Stimulated activated CD8-positive, alpha-beta memory T cell treated with anti-CD3 and anti-CD28 coated beads, Interleukin-7, amount 100 ng/mL, for 4 hours (primary cell): ENCODE results near the gene ITGA6.
"Not testable (repeated sequence)": the region's sequence is repeated elsewhere in the genome, so short reads cannot be mapped to it uniquely, and the experiment has no call there.

Experiments used
- DNase-seq, 2 donors: peaks; one replicate each; pipeline ENCODE4 v3.0.0-alpha.2; 2020; ENCODE audit warnings: low read depth in 2 of 2

Gene ITGA6

DNA sequence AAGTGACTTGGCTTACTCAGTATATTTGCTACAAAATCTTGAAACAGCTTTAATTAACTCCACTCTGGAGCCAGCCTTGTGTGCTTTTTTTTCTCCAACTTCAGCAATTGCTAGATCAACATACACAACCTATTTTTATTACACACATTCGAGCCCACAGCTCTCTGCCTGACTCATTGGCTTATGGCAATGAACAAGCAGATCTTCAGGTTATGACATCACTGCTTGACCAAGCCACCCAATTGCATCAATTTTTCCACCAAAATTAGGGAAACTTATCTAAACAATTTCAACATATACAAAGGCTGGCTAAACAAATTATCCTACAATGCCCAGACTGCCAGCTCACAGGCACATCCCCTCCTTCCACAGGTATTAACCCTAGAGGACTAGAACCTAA, 88.9 kb downstream of the ITGA6 start:
- DNase-seq, result no peak

DNA sequence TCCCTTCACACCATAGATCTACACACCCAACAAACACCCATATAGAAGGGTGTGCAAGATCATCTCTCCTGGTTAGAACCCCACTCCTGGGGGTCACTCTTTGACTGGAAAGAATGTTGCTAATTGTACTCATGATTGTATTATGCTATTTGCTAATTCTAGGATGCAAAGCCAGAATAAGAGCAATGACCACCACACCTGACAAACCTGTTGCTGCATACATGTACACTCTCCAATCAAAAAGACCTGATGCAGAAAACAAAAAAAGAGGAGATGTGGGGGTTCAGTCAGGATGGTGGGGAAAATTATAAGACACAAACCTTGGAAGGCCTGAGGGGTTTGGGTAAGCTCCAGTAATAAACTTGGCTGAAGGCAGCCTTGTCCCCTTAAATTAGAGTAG, 91.6 kb downstream of the ITGA6 start:
- no peak for DNase-seq

DNA sequence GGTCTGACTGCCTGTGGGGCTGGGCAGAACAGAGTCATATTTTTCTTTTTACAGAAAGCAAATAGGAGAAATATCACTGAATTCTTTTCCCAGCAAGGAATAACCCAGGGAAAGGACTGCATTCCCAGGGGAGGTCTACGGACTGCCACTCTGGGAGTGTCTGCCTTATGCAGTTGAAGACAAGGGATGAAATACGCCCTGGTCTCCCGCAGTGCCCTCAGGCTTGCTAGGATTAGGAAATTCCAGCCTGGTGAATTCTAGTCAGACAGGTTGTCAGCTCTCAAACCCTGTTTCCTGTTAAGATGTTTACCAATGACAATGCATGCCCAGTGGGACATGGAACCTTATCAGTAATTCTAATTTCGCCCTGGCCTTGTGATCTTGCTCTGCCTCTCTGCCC, 98.2 kb downstream of the ITGA6 start:
- DNase-seq, result no peak

DNA sequence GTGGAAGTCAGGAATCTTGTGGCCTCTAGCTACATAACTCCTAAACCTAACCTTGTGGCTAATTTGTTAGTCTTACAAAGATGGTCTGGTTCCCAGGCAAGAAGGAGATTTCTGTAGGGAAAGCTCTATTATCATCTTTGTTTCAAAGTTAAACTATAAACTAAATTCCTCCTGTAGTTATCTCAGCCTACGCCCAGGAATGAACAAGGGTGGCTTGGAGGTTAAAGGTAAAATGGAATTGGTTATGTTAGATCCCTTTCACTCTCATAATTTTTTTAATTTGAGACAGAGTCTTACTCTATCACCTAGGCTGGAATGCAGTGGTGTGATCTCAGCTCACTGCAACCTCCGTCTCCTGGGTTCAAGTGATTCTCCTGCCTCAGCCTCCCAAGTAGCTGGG, 103.9 kb downstream of the ITGA6 start:
- DNase-seq, result no peak

- not testable (repeated sequence) for DNase-seq
Measured at GRCh38 chr2:172532461-172532860, 105.1 kb downstream of the ITGA6 start.

- DNase-seq, result no peak
Measured at GRCh38 chr2:172533687-172534086, 106.3 kb downstream of the ITGA6 start.

DNA sequence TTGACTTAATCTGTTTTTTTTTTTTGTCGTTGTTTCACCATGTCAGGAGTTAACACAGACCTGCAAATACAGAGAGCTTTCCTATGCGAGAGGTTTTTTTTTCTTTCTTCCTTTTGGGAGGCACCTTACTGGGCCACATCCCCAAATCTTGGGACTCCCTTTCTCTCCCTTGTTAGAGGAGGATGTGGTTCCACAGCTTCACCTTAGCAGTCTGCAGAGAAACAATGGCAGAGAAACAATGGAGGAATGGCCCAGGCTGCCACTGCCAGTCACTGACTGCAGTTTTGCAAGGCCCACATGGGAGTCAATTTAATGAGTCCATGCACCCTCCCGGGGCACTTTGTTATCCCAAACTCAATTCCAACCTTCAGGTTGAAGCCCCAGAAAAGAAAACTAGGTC, 107.7 kb downstream of the ITGA6 start:
- DNase-seq, result no peak

DNA sequence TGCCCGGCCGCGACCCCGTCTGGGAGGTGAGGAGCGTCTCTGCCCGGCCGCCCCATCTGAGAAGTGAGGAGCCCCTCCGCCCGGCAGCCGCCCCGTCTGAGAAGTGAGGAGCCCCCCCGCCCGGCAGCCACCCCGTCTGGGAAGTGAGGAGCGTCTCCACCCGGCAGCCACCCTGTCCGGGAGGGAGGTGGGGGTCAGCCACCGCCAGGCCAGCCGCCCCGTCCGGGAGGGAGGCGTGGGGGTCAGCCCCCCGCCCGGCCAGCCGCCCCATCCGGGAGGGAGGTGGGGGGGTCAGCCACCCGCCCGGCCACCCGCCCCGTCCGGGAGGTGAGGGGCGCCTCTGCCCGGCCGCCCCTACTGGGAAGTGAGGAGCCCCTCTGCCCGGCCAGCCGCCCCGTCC, 110.5 kb downstream of the ITGA6 start:
- not testable (repeated sequence) for DNase-seq

GRCh38 chr2:172539767-172540166, 112.4 kb downstream of the ITGA6 start:
- no peak for DNase-seq

DNA sequence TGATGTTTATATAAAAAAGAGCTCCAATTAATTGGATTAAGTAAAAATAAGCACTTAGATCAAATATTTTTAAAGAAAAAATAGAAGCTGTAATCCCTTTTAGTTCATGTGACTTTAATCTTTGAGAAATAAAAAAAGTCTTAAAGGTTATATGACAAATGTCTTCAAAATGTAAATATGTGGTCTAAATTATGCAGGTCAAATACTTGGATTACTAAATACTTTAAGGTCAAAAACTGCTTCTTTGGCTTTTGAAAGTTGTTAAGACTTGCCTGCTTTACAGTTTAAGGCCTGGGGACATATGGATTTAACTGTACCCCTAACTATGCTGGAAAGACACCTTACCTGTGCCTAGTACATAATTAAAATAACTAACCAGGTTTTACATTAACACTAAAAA, 113.0 kb downstream of the ITGA6 start:
- DNase-seq, result no peak

- DNase-seq, result no peak
Measured at GRCh38 chr2:172545408-172546075, 118.2 kb downstream of the ITGA6 start.

DNA sequence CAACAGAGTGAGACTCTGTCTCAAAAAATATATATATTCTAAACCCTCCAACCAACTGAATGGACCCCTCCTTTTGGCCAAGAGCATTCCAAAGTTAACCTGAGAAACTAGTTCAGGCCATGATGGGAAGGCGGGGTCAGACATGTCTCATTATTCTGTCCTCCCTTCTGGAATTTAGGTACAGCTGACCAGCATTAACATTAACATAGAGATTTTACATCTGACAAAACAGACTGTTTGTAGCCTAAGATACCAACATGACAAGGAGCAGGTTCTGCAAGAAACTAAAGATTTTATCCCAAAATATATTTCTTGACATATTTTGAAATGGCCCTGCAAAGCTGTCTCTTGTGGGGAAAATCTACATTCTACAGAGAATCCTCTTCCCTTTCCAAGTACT, 121.7 kb downstream of the ITGA6 start:
- no peak for DNase-seq

DNA sequence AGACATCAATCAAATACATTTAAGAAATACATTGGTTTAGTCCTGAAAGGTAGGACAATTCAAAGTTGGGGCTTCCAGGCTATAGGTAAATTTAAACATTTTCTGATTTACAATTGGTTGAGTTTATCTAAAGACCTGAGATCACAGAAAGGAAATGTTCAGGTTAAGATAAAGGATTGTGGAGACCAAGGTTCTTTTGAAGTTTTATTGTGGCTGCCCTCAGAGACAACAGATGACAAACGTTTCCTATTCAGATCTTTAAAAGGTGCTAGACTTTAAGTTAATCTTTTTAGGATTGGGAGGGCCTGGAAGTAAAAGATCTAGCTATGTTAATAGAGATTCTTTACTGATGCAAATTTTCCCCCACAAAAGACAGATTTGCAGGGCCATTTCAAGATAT, 122.4 kb downstream of the ITGA6 start:
- DNase-seq, result not testable (repeated sequence)

DNA sequence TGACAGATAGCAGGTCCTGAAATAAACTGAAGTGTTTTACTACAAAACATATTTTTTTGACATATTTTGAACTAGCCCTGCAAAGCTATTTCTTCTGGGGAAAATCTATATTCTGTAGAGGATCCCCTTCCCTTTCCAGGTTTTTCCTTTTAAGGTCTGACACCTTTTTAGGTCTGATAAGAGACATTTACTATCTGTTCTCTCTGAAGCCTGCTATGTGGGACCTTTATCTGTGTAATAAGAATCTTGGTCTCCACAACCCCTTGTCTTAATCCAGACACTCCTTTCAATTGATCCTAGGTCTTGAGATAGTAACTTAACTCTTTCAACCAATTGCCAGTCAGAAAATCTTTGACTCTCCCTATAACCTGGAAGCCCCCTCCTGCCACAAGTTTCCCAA, 123.0 kb downstream of the ITGA6 start:
- no peak for DNase-seq

DNA sequence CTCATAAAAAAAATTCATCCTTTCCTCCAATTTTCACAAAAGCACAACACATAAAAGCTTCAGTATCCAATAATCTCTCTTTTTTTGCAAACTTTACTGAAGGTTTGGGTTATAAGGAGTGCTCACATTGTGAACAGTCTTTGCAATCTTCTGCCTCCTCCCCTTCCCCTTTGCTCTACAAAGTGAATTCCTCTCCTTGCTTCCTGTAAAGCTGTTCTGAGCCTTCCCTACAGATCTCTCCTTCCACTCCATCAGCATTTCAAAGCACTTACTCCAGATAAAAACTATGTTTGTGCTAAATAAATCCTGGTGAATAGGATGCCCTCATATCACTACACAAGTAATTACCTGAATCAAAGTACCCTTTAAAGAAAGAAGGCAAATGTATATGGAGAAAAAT, 123.9 kb downstream of the ITGA6 start:
- DNase-seq, result no peak

- no peak for DNase-seq
Measured at GRCh38 chr2:172552547-172553291, 125.3 kb downstream of the ITGA6 start.

GRCh38 chr2:172554352-172555271, 127.2 kb downstream of the ITGA6 start:
- no peak for DNase-seq

DNA sequence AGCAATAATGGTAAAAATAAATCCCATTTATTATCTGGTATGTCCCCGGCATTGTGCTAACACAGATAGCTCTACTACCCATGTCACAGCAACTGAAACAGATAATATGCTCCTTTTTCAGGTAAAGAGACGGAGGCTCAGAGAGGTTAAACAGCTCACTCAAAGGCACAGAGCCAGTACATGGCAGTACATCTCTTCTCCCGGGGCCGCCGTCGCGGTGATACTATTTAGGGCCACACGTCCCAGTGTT, 127.8 kb downstream of the ITGA6 start:
- DNase-seq, result no peak
